AG04449 (cell line): ENCODE results near the gene CDH2.
A peak's percentile ranks its signal among the peaks of the same experiment; 100 is the strongest.

Source experiments
- CTCF ChIA-PET: fragments of 350-600 bp; formaldehyde crosslinking; extraction: SDS; loops from one replicate; lab custom pipeline; 2021; ENCODE audit warnings: antibody characterized with exemption; lab: Yijun Ruan, JAX
- POLR2A ChIA-PET: fragments of 400-600, 350-600 bp; formaldehyde crosslinking; extraction: SDS; loops from one replicate; lab custom pipeline; 2020; ENCODE audit warnings: antibody characterized with exemption, inconsistent platforms; lab: Yijun Ruan, JAX
- DNase-seq: peaks from one replicate; pipeline ENCODE4 v3.0.0-alpha.2; 2010; ENCODE audit warnings: low read depth, low spot score
- H3K4me3 ChIP-seq: 2 replicates; pipeline ENCODE4 v1.5.1; 2011; ENCODE audit warnings: low read depth, mild to moderate bottlenecking, control low read depth, low read length
- TF ChIP-seq, protein P1 (sequence below): IDR thresholded peaks from one replicate; pipeline ENCODE4 v1.5.1; 2011; ENCODE audit warnings: mild to moderate bottlenecking, moderate library complexity, low read length, control low read depth, inconsistent platforms; ENCODE audit not compliant: insufficient read depth; ENCODE audit errors: missing control alignments

Gene CDH2

DNA sequence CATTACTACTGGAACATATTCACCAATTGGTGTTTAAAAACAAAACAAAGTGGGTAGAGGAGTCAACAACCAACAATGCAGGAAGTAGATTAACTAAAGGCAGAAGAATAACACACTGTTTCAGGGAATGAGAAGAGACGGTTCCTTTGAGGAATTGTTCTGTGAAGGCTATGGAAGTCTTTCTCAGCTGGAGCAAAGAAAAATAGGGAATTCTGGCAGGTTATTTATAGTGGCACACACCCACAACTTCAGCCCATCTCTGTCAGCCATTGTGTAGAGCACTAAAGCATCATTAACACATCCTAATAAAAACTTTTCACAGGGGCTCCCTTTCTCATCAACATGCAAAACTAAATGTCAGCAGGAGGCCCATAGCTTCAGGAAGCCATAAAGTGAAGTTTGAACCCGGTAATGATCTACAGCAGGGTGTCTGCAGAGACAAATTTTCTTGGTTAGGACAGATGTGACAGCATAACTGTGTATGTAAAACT, 113.6 kb downstream of the CDH2 start:
- ChIA-PET CTCF (interaction anchor here (1.0 kb wide), 1 partner anchor 50 kb away, joined by 4 read pairs; no protein-coding TSS in a partner anchor), POLR2A (no interaction called here)
- DNase-seq: peak; percentile 42
- TF ChIP-seq, protein P1, sequence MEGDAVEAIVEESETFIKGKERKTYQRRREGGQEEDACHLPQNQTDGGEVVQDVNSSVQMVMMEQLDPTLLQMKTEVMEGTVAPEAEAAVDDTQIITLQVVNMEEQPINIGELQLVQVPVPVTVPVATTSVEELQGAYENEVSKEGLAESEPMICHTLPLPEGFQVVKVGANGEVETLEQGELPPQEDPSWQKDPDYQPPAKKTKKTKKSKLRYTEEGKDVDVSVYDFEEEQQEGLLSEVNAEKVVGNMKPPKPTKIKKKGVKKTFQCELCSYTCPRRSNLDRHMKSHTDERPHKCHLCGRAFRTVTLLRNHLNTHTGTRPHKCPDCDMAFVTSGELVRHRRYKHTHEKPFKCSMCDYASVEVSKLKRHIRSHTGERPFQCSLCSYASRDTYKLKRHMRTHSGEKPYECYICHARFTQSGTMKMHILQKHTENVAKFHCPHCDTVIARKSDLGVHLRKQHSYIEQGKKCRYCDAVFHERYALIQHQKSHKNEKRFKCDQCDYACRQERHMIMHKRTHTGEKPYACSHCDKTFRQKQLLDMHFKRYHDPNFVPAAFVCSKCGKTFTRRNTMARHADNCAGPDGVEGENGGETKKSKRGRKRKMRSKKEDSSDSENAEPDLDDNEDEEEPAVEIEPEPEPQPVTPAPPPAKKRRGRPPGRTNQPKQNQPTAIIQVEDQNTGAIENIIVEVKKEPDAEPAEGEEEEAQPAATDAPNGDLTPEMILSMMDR: no peak
- H3K4me3 ChIP-seq: no peak overlapping the region

GRCh38 chr18:28062443-28062842, 114.5 kb downstream of the CDH2 start:
- no peak for DNase-seq
- TF ChIP-seq, protein P1: no peak
- no peak overlapping the region for H3K4me3 ChIP-seq
- POLR2A ChIA-PET: no interaction called here
- CTCF ChIA-PET: interaction anchor here (1.0 kb wide), 1 partner anchor 51 kb away, joined by 4 read pairs; no protein-coding TSS in a partner anchor

DNA sequence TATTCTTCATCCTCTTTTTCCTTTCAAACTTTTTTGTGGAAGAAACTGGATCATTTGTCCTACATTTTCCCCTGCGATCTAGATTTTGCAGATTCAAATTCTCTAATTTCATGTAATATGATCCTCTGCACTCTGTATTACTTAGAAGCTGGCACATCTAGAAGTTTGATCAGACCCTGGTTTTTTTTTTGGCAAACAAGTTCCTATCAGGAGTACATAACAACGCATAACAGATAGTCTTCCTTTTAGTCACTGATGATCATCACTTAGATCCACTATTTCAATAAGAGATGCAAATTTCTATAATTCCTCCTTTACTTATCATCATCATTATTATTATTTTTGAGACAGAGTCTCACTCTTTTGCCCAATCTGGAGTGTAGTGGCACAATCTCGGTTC, 117.1 kb downstream of the CDH2 start:
- CTCF ChIA-PET: no interaction called here
- POLR2A ChIA-PET: no interaction called here
- H3K4me3 ChIP-seq: no peak overlapping the region
- DNase-seq: no peak
- TF ChIP-seq, protein P1: no peak

DNA sequence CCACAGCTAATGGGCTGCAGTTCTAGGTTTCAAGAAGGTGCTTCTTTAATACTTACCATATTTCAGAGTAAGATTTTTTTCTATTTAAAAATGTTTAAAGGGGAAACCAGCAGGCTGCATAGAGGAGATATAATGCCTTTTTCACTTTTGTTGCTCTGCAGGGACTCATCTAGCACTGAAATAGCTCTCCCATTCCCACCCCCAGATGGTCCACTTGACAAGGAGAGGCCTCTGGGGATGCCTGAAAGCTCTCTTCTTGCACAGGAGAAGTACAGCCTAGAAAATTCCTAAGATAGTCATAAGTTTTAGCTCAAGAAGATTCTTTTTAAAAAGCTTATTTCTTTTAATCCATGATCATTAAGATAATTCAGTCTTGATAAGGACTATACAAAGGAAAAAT, 126.4 kb downstream of the CDH2 start:
- POLR2A ChIA-PET: no interaction called here
- no peak overlapping the region for H3K4me3 ChIP-seq
- CTCF ChIA-PET: no interaction called here
- TF ChIP-seq, protein P1: no peak
- no peak for DNase-seq

- TF ChIP-seq, protein P1: no peak
- H3K4me3 ChIP-seq: no peak overlapping the region
- no peak for DNase-seq
- ChIA-PET CTCF (no interaction called here), POLR2A (no interaction called here)
Measured at GRCh38 chr18:28048612-28049011, 128.3 kb downstream of the CDH2 start.

DNA sequence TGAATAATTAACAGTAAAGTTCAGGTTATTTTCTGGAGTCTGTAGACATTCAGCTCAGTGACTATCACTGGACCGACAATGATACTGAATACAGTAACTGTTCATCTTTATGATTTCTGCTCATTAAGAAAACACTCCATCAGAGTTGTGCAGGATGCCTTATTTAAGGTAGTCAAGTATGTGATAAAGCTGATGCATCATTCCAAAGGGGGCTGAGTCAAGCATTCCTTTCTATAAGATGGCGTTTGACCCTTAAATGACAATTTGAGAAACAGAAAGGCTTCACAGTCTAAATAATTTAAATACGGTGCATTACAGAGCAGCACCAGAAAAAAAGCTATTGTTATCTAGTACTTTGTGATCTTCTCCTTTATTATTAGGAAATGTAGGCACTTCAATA, 131.1 kb downstream of the CDH2 start:
- TF ChIP-seq, protein P1: no peak
- ChIA-PET CTCF (no interaction called here), POLR2A (no interaction called here)
- H3K4me3 ChIP-seq: no peak overlapping the region
- no peak for DNase-seq
